HL-60/S4 treated with phorbol 12-myristate 13-acetate at 8.2 ng/mL for 4 days and 3 days (cell line): Measurements from ENCODE around the gene C1QL3.

Experiments used
- in situ Hi-C: fragments of 300-500 bp; cut with MboI; formaldehyde crosslinking; loops from 2 replicates; pipeline ENCODE4 v1.15.0; 2022; ENCODE audit warnings: low sequenced_read_pairs

The C1QL3 gene

DNA sequence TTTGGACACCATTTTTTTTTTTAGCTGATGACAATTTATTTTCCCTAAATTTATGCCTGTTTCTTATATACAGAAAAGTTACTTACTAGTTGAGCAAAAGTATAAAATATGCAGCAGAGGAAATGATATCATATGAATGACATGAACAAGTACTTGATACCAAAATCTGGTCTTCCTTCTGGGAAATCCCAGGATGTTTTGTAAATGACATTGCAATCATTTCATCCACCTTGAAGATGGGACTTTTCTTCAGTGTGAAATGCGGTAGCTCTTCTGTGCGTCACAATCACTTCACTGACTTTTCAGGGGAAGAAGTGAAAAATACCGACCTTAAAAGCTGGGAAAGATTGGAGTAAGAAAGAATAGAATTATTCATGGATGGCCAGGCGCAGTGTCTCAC, 23.8 kb downstream of the C1QL3 start:
- in situ Hi-C loops = no loop called here

DNA sequence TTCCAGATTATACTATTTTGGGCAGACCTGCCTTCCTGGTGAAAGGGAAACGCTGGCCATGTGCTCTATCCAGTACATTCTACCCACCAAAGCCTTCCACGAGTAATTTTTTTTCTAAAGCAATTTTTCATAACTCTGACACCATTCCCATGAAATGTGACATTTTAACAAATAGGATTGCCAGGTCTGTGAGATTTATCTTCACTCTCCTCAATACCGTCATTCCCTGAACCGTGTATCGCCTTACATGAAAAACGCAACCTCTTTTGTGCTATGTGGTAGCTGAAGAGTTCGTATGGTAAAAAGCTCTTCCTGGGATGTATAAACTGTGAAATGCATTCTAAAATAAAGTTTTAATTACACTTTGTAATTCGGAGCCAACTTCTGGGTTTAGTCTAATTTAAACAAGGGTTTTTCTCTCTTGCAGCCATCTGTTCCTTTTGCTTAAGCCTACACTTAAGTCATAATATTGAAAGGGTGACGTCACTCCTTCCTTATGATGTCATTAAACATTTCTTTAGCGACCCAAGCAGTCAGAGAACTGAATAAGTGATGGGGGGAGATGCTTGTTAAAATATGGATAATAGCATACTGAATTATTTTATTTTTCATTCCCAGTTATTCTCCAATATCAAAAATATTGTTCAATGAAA, 27.7 kb downstream of the C1QL3 start:
- in situ Hi-C loops = no loop called here

GRCh38 chr10:16491933-16492332, 29.7 kb downstream of the C1QL3 start:
- in situ Hi-C loops = no loop called here

DNA sequence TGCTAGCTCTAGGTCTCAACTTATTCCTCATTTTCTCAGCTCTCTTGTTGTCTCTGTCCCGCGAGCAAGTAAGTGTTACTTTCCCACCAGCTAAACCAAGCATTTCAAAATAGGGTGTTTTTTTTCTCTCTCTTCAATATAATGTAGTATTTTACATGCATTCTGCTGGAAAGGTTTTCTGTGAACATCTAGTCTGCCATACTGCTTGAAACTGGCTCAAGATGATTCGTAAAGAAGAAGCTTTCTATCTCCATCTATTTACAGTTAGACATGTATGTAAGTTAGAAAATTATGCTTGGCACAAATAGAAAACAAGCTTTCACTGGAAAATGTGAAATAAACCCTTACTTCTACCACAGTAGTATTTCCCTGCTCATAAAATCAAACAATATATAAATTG, 31.2 kb downstream of the C1QL3 start:
- in situ Hi-C loops = no loop called here

- in situ Hi-C loops = no loop called here
Observed at GRCh38 chr10:16483241-16483917, 38.3 kb downstream of the C1QL3 start.

- in situ Hi-C loops = no loop called here
Observed at GRCh38 chr10:16481052-16481728, 40.5 kb downstream of the C1QL3 start.

- in situ Hi-C loops = no loop called here
Observed at GRCh38 chr10:16478801-16479200, 42.9 kb downstream of the C1QL3 start.

DNA sequence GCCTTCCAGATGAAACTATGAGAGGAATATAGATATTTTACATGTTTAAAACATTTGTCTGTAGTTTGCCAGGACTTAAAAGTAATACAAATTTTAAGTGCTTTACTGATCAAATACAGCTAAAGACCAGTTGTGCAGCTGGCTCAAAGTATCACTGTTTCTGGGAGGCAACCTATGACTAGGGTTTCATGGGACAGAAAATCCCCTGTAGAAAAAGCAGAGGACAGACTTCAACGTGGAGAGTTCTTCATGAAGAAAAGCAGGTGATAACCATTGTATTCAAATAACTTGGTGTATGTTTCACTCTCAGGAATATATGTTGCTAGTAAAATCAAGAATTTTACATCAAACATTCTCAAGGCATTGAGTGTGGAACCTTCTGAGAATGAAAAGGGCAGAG, 43.9 kb downstream of the C1QL3 start:
- in situ Hi-C loops = no loop called here

GRCh38 chr10:16472828-16473227, 48.9 kb downstream of the C1QL3 start:
- in situ Hi-C loops = no loop called here

GRCh38 chr10:16470747-16471146, 50.9 kb downstream of the C1QL3 start:
- in situ Hi-C loops = no loop called here

GRCh38 chr10:16466001-16466400, 55.7 kb downstream of the C1QL3 start:
- in situ Hi-C loops = no loop called here
